Measurements from ENCODE around the gene FRMD1.

Gene FRMD1

GRCh38 chr6:168078943-168079405 is at the start of gene FRMD1:
TSS of gene FRMD1 (minus strand) at chr6:168079212. CDS start at chr6:168079094, 118 bp downstream.
- DNase-seq (ENCODE audit: low spot score), result no peak

DNA sequence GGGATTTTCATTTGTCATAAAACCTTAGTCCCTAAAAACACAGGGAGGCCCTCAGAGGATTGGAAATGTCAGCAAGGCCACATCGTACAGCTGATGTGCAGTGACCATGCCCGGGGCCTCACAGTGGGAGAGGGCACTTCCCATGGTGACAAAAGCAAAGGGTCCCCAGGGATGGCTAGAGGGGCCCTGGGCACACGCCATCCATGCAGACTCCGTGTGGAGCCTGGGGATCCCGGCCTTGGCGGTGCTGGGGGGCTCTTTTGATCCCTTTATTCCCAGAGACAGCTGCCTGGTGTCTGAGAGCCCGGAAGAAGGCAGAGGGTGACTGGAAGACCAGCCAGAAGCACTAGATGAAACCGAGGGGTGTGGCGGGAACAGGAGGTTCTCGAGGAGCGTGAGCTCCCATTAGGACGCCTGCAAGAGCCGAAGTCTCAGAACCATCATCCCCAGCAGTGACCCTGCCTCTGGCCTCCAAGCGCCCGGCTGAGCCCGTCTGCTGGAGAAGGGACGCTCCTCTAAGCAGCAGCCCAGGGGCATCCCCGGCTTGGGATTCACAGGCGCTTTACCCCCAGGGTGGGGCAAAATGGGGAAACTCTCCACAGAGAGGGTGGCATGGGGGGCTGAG is 49.1 kb upstream of the FRMD1 start:
- DNase-seq (ENCODE audit: low spot score), result peak; percentile 32

GRCh38 chr6:168127384-168127868 is 48.4 kb upstream of the FRMD1 start:
- DNase-seq (ENCODE audit: low spot score), result peak; percentile 34

DNA sequence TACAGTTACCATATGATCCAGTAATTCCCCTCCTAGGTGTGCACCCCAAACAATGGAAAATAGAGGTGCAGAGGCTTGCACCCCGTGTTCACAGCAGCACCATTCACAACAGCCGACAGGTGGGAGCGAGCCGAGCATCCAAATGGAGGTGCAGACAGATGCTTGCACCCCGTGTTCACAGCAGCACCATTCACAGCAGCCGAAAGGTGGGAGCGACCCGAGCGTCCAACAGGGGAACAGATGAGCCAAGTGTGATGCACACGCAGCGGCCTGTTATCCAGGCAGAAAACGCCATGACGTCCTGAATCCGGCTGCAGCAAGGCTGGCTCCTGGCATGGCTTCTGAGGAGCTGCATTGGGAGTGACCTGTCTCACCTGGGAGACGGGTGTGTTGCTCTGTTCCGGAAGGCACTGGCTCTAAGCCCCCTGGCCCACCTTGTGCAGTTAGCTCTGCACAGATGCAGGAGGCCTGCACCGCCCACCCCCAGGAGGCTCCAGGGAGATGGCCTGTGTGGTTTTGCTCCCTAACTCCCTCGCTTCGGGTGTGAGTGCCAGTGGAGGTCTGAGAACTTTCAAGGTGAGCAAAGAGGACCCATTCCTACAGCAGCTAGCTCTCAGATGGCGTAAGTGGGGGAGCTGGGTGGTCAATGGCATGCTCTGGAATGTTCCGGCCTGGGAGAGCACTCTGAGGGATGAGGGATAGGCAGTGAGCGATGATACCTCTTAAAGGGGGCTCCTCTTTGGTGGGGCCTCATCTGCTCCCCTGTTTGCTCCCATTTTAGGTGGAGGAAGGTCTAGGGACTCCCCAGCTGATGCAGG is 47.8 kb upstream of the FRMD1 start:
- peak; percentile 29 for DNase-seq (ENCODE audit: low spot score)

GRCh38 chr6:168125429-168126001 is 46.5 kb upstream of the FRMD1 start:
- peak; percentile 38 for DNase-seq (ENCODE audit: low spot score)

DNA sequence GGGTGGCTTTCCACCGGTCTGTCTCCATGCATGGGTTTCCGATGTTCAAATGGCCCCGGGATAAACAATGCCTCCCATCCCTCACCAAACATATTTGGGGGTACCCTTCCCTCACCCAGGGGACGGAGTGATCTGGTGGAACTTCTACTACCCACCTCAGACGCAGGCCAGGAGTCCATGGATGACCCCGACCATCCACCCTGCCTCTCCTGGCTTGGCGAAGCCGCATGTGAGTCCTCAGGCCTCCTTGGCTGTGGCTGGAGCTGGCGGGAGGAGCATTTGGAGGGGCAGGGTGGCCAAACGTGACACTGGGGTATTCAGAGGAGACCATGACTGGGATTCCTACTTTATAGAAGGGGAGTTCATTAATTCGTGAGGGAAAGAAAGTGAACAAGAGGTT is 45.9 kb upstream of the FRMD1 start:
- peak; percentile 30 for DNase-seq (ENCODE audit: low spot score)

DNA sequence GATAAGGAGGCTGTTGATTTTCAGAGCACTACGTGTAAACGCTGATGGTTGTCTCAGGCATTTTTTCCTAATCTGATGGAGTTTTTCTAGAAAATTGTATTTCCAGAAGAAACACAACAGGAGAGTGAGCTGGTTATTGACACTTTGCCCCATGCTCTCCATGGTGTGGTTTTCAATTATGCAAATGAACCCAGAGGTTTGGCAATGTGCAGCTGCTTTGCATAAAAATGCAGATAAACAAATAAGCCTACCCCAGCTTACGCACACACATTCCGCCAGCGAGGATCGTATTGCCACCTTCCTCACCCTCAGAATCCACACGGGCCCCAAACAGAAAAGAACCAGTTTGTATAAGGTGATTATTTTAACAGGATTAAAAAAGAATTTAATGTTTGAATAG is 45.1 kb upstream of the FRMD1 start:
- peak; percentile 11 for DNase-seq (ENCODE audit: low spot score)

GRCh38 chr6:168123165-168123911 is 44.3 kb upstream of the FRMD1 start:
- peak; percentile 32 for DNase-seq (ENCODE audit: low spot score)

DNA sequence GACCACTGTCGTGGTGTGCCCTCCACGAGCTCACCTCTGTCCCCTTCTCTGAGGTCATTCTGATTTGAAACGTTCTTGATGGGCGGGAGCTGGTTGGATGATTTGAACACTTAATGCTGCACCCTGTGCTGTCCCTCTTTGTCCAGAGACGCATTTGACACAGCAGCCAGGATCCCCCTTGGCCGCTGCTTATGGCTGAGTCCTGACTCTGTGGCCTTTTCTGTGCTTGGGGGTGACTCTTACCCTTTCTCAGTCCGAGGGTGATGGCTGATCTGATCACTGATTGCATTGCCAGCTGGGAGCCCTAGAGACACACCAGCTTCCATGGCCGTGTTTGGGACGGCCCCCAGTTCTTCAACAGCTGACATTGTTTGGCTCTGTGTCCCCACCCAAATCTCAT is 43.5 kb upstream of the FRMD1 start:
- peak; percentile 30 for DNase-seq (ENCODE audit: low spot score)

- peak; percentile 29 for DNase-seq (ENCODE audit: low spot score)
Observed at GRCh38 chr6:168122011-168122410, 43.0 kb upstream of the FRMD1 start.

DNA sequence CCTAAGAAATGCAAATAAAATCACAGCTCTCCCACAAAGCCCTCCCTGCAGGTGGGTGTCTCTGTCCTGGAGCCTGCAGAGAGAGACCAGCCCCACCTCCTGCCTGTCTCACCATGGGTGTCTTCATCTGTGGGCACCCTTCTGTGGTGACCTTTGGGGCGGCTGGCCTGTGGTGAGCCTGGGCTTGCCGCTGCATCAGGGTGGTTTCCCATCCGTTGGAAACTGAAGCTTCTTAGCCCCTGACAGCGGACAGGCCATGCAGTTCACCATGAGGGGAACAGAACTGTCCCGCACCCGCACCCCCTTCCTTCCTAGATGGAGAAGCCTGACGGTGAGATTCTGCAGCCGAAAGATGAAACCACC is 42.3 kb upstream of the FRMD1 start:
- peak; percentile 34 for DNase-seq (ENCODE audit: low spot score)

GRCh38 chr6:168120390-168121302 is 41.6 kb upstream of the FRMD1 start:
- peak; percentile 30 for DNase-seq (ENCODE audit: low spot score)

DNA sequence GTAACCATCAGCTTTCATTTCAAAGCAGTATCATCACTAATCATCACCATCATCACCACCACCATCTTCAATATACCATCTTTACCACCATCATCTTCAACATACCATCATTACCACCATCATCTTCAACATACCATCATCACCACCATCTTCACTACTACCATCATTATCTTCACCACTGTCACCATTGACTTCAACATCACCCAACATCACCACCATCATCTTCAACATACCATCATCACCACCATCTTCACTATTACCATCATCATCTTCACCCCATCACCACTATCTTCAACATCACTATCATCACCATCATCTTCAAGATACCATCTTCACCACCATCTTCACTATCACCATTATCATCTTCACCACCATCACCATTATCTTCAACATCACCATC is 40.5 kb upstream of the FRMD1 start:
- DNase-seq (ENCODE audit: low spot score), result no peak

DNA sequence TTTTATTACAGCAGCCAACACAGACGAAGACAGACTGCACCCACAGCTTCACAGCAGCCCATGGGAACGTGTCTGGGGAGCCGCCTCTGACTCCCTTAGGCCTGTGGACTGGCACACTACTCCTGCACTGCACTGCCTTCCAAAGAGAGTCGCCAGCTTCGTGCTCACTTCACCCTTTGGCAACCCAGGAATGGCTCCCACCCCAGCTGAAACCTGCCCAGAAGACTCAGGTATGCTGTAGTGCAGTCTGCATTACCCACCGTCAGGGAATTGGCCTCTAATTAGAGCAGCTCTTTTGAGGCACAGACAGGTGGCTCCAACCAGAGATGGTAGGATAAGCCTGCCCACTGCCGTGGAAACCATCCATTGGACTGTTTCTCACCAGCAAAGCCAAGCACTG is 39.9 kb upstream of the FRMD1 start:
- DNase-seq (ENCODE audit: low spot score), result peak; percentile 18

DNA sequence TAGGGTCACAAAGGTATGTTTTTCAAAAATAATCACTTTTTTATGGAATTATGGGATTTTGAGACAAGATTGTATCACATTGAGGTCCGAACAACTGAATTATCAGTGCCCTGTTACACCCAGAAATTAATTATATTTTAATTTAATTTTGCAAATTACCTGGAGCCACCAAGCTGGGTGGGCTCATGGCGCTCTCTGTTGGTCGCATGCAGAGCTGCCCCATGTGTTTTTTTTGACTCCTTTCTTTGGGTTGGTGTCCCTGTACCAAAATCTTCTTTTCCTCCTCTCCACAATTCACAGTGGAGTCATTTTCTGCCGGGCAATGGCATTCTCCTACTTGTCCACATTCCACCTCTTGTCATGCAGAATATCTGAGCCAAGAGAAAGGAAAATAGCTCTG is 38.9 kb upstream of the FRMD1 start:
- DNase-seq (ENCODE audit: low spot score), result peak; percentile 37

GRCh38 chr6:168116975-168117899 is 38.2 kb upstream of the FRMD1 start:
- peak; percentile 41 for DNase-seq (ENCODE audit: low spot score)

- DNase-seq (ENCODE audit: low spot score), result no peak
Observed at GRCh38 chr6:168116438-168116974, 37.5 kb upstream of the FRMD1 start.

GRCh38 chr6:168115748-168116437 is 36.9 kb upstream of the FRMD1 start:
- DNase-seq (ENCODE audit: low spot score), result no peak

GRCh38 chr6:168113226-168113625 is 34.2 kb upstream of the FRMD1 start:
- DNase-seq (ENCODE audit: low spot score), result no peak

Measured in ecto neural progenitor cell (in vitro differentiated cells).